ENCODE results near the gene MEFV. TPM values are rescaled to one million over a fixed set of nuclear protein-coding genes. Genes with fewer than 3 reads are reported as not detected.

The MEFV gene
- total and polyA plus RNA-seq, 2 of the 13 experiments (the other 11 are each of a cell fraction or from before 2014, with no cell fraction given) = 0.22 TPM; not detected in 1

DNA sequence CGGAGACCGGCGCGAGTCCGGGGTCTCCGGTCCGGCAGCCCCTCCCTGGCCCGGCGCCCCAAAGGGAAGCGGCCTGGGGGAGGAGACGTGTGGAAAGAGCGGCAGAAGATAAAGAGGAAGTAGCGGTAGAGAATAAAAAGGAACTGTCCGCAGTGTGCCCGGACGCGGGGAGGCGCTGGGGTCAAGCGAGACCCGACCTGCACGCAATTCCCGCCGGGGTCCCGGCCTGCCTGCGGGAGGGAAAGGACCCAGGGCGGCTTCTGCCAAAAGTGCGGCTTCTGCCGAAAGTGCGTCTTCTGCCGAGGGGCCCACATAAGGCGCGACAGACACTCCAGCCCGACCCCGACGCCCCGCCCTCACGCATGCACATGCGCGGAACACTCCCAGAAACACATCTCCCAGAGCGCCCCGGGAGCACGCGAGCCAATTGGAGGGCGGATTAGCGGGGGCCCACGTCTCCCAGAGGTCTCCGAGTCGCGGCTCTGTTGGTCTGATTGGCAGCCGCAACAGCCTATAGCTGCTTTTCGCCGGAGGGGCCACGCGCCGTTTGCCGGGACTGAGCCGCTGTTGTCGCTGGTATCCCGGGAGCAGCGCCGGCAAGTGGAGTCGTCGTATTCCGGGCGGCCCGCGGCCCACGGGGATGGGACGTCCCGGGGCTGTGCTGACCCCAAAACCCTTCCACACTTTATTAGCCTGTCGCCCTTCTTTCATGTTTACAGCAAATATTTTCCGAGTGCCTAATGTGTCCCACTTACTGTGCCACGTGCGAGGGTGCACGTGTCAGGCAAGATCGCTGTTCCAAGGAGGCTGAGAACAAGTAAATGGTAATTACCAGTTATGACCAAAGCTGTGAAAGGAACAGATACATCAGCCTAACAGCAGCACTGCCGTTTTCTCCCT, 8.0 kb upstream of the MEFV start (continued):
- TF ChIP-seq, protein P1, sequence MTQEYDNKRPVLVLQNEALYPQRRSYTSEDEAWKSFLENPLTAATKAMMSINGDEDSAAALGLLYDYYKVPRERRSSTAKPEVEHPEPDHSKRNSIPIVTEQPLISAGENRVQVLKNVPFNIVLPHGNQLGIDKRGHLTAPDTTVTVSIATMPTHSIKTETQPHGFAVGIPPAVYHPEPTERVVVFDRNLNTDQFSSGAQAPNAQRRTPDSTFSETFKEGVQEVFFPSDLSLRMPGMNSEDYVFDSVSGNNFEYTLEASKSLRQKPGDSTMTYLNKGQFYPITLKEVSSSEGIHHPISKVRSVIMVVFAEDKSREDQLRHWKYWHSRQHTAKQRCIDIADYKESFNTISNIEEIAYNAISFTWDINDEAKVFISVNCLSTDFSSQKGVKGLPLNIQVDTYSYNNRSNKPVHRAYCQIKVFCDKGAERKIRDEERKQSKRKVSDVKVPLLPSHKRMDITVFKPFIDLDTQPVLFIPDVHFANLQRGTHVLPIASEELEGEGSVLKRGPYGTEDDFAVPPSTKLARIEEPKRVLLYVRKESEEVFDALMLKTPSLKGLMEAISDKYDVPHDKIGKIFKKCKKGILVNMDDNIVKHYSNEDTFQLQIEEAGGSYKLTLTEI (CRISPR knock-in tag; conservative IDR thresholded peaks at IDR 0.05) = no peak
- no peak for TF ChIP-seq ZNF251 (CRISPR knock-in tag; IDR thresholded peaks at IDR 0.05)
- no peak for TF ChIP-seq MYNN (CRISPR knock-in tag; IDR thresholded peaks at IDR 0.05; ENCODE audit: low read depth)
- TF ChIP-seq SMAD3 (CRISPR knock-in tag; IDR thresholded peaks at IDR 0.05) = no peak
- TF ChIP-seq KDM6A (CRISPR knock-in tag; IDR thresholded peaks at IDR 0.05; ENCODE audit: low read depth) = no peak; the same call in 1 of the 2 replicates
- no peak for TF ChIP-seq ARHGAP35 (CRISPR knock-in tag; IDR thresholded peaks at IDR 0.05; ENCODE audit: borderline replicate concordance)
- TF ChIP-seq, protein P2, sequence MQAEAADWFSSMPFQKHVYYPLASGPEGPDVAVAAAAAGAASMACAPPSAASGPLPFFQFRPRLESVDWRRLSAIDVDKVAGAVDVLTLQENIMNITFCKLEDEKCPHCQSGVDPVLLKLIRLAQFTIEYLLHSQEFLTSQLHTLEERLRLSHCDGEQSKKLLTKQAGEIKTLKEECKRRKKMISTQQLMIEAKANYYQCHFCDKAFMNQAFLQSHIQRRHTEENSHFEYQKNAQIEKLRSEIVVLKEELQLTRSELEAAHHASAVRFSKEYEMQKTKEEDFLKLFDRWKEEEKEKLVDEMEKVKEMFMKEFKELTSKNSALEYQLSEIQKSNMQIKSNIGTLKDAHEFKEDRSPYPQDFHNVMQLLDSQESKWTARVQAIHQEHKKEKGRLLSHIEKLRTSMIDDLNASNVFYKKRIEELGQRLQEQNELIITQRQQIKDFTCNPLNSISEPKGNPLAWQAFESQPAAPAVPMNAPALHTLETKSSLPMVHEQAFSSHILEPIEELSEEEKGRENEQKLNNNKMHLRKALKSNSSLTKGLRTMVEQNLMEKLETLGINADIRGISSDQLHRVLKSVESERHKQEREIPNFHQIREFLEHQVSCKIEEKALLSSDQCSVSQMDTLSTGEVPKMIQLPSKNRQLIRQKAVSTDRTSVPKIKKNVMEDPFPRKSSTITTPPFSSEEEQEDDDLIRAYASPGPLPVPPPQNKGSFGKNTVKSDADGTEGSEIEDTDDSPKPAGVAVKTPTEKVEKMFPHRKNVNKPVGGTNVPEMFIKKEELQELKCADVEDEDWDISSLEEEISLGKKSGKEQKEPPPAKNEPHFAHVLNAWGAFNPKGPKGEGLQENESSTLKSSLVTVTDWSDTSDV (CRISPR knock-in tag; IDR thresholded peaks at IDR 0.05) = no peak; the same call in 1 of the 2 replicates
- TF ChIP-seq, protein P3, sequence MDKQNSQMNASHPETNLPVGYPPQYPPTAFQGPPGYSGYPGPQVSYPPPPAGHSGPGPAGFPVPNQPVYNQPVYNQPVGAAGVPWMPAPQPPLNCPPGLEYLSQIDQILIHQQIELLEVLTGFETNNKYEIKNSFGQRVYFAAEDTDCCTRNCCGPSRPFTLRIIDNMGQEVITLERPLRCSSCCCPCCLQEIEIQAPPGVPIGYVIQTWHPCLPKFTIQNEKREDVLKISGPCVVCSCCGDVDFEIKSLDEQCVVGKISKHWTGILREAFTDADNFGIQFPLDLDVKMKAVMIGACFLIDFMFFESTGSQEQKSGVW (CRISPR knock-in tag; IDR thresholded peaks at IDR 0.05; ENCODE audit: borderline replicate concordance) = no peak
- TF ChIP-seq HOXA9 (CRISPR knock-in tag; IDR thresholded peaks at IDR 0.05; ENCODE audit: borderline replicate concordance) = no peak; the same call in 1 of the 2 replicates
- TF ChIP-seq DMAP1 (CRISPR knock-in tag; IDR thresholded peaks at IDR 0.05) = peak; percentile 95
- TF ChIP-seq, protein P4, sequence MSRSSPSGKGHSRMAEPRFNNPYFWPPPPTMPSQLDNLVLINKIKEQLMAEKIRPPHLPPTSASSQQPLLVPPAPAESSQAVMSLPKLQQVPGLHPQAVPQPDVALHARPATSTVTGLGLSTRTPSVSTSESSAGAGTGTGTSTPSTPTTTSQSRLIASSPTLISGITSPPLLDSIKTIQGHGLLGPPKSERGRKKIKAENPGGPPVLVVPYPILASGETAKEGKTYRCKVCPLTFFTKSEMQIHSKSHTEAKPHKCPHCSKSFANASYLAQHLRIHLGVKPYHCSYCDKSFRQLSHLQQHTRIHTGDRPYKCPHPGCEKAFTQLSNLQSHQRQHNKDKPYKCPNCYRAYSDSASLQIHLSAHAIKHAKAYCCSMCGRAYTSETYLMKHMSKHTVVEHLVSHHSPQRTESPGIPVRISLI (CRISPR knock-in tag; IDR thresholded peaks at IDR 0.05; ENCODE audit: borderline replicate concordance) = peak; percentile 9; the same call in 1 of the 2 replicates
- TF ChIP-seq ZNF552 (CRISPR knock-in tag; IDR thresholded peaks at IDR 0.05; ENCODE audit: borderline replicate concordance) = no peak
- TF ChIP-seq ZNF501 (CRISPR knock-in tag; IDR thresholded peaks at IDR 0.05) = peak; percentile 50; the same call in 1 of the 2 replicates
- no peak for TF ChIP-seq ZNF432 (CRISPR knock-in tag; IDR thresholded peaks at IDR 0.05; ENCODE audit: borderline replicate concordance)
- peak; percentile 80; the same call in 1 of the 2 replicates for TF ChIP-seq KDM5B (CRISPR knock-in tag; IDR thresholded peaks at IDR 0.05; ENCODE audit: borderline replicate concordance)
- TF ChIP-seq, protein P5, sequence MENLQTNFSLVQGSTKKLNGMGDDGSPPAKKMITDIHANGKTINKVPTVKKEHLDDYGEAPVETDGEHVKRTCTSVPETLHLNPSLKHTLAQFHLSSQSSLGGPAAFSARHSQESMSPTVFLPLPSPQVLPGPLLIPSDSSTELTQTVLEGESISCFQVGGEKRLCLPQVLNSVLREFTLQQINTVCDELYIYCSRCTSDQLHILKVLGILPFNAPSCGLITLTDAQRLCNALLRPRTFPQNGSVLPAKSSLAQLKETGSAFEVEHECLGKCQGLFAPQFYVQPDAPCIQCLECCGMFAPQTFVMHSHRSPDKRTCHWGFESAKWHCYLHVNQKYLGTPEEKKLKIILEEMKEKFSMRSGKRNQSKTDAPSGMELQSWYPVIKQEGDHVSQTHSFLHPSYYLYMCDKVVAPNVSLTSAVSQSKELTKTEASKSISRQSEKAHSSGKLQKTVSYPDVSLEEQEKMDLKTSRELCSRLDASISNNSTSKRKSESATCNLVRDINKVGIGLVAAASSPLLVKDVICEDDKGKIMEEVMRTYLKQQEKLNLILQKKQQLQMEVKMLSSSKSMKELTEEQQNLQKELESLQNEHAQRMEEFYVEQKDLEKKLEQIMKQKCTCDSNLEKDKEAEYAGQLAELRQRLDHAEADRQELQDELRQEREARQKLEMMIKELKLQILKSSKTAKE (CRISPR knock-in tag; IDR thresholded peaks at IDR 0.05; ENCODE audit: borderline replicate concordance) = no peak
- no peak for TF ChIP-seq CEBPB (IDR thresholded peaks at IDR 0.05; ENCODE audit: borderline replicate concordance, low read depth, low read length)
- TF ChIP-seq ZNF138 (CRISPR knock-in tag; IDR thresholded peaks at IDR 0.05; ENCODE audit: low read depth) = no peak
- TF ChIP-seq ZNF30 (CRISPR knock-in tag; IDR thresholded peaks at IDR 0.05) = no peak
- TF ChIP-seq MED1 (CRISPR knock-in tag; IDR thresholded peaks at IDR 0.05) = no peak
